Activated naive CD8-positive, alpha-beta T cell treated with anti-CD3 and anti-CD28 coated beads, Interleukin-2, amount 50 U/mL, for 16 hours (primary cell): ENCODE results near the gene MTHFD1.

Experiments
- DNase-seq: peaks from one replicate; pipeline ENCODE4 v3.0.0-alpha.2; 2020; ENCODE audit warnings: low read depth, low spot score

The MTHFD1 gene

DNA sequence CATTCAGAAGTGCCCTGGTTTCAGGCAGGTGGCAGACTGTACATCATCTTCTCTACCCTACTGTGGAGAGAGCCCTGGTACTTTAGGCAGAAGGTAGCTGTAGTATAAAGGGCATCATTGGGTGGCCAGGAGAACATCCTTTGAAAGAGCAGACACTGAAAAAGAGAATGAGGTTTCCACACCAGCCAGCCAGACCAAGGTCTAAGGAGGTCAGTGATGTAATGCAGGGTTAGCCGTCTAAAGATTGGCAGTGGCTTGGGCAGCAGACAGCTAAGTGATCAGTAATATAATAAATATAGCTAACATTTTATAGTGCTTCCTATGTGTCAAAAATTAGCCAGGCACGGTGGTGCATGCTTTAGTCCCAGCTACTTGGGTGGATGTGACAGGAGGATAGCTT lies 103.5 kb downstream of the MTHFD1 start:
- DNase-seq, result no peak

DNA sequence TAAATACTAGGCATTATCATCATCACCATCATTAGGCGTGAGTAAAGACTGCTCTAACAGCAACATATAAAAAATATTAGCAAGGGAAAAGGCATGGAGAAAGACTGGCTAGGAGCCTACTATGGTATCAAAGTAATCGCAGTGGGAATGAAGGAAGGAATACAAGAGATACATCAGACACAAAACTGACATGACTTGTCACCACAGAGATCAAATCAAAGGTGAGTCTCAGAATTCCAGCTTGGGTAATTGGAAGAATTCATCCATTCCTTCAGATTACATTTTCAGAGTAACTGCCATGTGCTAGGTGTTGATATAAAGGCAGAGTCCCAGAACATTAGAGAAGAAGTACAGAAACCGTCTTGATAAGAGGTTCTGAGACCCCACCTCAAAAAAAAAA lies 105.3 kb downstream of the MTHFD1 start:
- no peak for DNase-seq

DNA sequence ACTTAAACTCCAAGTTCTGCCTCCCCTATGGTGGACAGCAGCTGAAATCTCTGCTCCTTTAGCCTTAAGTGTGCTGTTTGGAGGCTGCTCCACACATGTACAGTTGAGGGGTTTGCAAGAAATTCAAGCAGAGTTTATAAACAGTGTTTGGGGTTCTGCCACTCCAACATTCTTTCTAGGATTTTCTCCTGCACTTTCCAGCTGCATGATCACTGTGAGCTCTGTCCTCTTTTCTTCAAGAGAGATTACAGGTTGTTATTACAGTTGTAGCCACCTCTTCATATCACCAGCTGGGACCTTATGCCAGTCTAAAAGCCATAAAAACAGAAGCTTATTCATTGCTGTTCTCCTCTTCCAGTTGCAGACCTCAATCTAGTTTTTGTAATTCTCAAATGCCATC lies 107.1 kb downstream of the MTHFD1 start:
- DNase-seq, result no peak

DNA sequence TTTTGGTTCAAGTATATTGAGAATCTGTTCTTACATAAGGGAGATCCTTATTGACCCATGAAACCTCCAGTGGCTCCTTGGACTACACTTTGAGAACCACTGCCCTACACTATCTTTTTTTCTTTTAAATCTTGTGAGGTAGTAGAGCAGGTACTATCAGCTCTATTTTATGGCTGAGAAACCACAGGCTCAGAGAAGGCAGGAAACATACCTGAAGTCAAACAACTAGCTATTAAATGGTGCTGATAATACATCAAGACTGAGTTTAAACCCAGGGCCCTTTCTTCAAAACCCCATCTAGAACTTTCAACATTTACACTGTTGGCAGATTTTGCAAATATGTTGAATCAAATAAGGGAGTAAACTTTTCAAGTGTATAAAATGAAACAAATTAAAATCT lies 108.6 kb downstream of the MTHFD1 start:
- no peak for DNase-seq

DNA sequence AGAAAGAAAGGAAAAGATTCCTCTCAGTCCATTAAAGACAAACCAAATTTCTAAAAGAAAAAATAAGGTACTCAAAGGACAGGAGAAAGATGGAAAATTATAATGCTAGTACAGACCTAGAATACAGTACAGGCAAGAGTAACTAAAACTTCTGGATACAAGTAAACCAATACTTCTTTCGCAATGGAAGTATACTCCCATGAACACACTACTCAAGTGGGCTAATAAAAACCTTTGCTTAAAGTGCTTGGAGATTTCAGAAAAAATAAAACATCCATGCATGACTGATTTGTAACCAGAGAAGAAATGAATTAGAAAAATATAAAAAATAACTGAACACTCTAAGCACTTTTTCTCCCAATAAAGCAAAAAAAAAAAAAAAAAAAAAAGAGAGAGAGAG lies 111.9 kb downstream of the MTHFD1 start:
- no peak for DNase-seq

DNA sequence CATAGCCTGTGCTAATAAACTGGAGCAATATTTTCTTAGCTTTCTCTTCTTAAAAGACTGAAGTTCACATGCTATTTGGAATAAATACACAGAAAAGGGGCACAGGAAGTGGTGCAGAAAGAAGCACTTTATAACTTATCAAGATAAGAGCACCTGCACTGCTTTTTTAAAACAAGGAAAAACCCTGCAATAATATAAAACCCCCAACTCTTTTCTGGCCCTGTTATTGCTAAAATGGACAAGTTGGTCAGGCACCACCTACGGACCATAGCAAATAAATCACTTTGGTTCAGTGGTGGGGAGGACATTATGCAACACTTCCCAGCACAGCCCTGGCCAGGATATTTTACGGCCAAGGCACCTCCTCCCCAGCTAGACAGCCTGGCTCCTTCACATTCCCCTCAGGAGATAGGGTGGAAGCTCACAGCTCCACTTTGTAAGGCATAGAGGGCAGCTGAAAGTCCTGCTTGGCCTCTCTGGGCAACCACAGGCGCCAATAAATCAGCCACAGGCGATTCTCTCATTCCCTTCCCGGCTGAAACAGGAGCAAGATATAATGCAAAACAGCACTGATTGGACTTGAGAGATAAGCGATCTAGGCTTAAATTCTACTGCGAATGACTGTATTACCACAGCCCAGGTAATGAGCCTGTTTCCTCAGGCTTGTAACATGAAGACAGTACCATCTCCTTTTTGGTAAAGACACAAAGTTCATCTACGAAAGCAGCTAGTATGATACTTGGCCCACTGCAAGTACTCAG lies 113.4 kb downstream of the MTHFD1 start:
- no peak for DNase-seq

DNA sequence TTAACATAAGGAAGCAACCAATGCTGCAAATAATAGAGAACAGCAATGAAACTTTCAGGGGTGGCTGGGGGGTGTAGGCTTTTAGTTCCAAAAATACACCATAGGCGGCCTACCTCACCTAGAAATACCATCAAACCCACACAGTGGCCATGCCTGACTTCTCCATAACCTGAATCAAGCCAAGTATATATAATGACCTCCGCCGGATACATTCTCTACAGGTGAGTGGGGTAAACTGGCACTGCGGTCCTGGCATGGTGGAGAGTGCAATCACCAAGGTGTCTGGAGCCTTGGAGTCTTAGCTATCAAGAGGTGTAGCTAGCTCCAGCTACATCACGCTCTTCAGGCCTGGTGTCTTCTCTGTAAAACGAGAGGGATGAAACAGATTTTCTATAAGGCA lies 114.3 kb downstream of the MTHFD1 start:
- no peak for DNase-seq

DNA sequence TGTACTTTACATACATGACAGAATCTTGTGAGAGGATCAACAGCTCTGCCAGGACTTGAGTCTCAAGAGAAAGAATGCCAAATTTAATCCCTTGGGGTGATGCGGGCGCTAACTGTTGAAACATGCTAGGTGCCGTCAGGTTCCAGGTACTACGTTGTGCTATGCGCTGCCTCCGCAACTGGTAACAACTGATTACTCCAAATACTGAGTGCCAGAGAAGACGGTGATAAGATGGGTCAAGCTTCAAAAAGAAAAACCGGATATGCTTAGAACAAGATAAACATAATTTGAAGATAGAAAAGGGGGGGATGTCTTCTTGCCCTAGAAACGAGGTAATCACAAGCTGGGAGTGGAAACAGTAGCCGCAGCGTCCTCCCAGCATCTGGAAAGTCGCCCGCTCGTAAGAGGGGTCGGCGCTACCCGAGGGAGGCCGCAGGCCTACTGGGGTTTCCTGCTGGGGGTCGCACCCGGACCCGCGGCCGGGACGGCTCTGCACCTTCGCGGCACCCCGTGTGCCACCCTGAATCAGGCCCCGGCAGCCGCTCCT lies 114.8 kb downstream of the MTHFD1 start:
- no peak for DNase-seq

DNA sequence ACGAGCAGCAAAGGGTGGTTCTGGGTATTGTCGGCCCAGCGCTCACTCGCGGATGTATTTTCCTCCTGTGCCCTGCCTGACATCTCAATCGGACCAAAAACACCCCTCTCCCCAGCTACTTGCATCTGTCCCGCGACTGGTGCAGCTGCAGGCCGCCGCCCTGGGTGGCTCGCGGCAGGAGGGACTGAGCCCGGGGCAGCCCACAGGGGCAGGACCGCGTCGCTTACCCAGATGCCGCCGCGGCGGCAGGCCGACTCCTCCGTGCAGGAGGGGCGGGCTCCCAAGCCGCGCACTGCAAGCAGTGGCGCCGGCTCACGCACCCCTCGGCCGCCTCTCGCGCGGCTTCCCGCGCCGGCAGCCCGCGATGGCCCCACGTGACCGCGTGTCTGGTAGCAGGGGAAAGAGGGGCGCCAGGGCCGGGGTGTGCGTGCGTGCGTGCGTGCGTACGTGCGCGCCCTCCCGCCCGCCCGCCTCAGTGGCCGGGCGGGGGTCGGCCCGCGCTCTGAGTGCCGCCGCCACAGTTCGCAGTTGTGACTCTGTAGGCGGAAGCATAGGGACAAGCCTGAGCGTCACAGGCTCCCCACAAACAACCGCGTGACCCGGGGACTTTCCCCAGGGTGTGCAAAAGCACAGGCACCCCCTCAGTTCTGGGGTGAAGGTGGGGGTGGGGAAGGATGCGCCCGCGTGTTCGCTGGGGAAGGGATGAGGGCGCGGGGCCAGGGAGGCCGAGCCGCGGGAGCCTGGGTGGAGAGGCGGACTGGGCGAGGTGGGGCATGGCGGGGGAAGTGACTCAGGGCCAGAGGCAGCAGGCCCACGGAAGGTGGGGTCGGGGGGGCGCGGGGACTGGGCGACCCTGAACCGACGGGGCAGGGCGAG lies 115.5 kb downstream of the MTHFD1 start, which contains the start of gene ZBTB25:
TSS of gene ZBTB25 (minus strand) at position 405 of the 876 bp plus-strand sequence. CDS start 13,305 bp downstream, outside the sequence.
- peak; percentile 83 for DNase-seq

DNA sequence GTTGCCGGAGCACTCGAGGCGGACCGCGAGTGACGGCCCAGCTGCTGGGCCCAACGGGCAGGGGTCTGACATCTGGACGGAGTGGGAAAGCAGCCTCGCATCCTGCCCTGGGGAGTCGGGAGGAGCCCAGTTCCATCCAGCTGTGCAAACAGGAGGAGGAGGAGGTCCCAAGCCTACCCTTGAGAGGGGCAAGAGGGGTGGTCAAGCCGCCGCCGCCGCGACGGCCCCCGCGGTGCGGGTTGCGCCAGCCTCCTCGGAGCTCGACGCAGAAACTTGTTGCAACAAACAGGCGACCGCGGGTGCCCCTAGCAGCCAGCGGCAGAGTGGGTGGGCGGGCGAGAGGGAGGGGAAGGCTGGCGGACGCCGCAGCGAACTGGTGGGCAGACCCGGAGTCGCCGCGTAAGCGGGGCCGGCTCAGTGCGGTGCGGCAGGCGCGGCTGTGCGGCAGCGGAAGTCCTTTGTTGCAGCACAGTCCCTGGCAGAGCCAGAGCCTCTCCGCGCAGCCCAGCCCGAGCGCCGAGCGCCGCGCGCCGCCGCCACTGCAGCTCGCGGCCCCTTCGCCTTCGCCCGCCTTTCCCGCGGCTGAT lies 116.2 kb downstream of the MTHFD1 start, which contains the start of gene ZBTB1:
TSS of gene ZBTB1 (plus strand) at position 461 of the 587 bp plus-strand sequence. CDS start 16,735 bp downstream, outside the sequence.
- peak; percentile 77 for DNase-seq

DNA sequence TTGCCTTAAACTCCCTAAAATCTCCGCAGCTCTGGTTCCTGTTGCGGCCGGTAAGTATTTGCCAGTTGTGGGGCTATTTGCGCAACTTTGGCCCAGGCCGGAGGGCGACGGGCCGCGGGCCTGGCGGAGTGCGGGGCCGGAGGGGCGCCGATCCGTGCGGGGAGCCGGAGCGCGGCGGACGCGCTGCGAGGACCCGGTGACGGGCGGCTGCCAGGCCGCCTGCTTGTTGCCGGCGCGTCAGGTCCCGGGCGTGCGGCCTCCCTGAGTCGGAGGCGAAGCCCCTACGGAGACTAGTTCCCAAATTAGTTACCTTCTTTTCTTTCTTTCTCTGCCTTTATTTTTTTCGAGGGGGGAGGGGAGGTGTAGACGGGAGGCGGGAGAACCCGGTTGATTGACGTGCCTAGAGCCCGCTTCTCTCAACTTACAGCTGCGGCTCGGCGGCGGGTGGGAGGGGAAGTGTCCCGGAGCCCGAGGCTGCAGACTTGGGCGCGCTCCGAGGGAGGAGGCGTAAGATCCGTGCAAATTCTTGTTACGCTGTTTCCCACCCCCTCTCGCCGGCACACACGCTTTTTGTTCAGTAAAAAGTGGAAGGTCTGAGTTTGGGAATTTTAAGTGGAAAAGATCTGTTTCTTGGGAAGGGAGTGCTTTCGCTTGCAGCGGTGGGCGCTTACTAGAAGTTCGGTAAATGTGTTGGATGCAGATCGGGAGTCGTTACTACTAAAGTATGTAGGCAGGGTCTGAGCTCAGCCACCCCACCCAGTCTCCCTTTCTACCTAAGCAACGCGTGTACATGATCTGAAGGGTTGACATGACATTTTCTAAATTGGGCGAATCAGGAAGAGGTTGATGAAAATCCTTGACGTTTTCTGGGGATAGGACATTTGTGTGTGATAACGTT lies 117.0 kb downstream of the MTHFD1 start:
- DNase-seq, result peak; percentile 61

DNA sequence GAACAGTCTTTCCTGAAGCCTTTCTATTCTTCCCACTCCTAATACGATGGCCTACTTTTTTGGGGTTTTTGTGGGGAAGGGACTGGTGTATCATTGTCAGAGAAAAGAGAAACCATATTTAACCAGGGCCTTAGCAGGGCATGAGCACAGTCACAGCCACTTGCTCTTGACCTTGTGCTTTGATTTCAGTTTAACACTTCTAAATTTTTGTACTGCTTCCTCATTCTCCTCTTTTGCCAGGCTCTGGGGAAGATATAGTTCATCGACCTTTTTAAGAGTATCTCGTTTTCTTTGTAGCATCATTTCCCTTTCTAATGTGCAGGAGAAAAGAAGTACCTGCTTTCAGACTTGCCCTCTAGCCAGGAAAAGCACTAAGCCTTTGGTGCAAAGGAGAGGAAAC lies 118.6 kb downstream of the MTHFD1 start:
- no peak for DNase-seq

DNA sequence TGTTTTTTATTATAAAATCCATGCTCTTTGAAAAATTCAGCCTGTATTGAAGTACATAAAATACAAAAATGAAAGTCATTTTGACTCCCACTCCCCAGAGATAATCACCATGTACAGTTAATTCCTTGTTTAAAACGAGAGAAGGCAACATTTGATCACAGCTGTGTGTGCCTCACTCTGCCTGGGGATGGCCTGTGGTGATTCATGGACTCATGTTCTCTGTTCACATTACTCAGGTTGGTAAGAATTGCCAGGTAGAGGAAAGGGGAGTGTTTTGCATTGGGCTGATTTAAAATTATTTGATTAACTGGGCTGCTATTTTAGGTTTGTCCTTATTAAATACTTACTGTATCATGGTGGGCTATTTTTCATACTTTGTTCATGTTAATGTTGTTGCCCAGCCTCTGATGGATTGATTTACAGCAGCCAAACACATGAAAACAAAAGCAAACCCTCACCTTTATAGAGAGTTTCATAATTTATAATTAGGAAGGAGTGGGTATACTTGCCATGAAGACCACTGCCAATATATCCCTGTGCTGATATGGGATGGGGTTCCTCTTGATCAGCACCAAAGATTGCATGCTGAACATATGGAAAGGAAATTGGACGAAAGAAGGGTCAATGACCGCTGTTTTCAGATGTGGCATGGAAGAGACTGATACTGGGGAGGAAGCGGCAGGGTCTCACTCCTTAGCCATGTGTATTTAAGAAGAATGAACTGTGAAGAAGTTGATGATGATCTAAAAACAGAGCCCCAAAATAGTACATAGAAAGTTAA lies 119.4 kb downstream of the MTHFD1 start:
- no peak for DNase-seq

DNA sequence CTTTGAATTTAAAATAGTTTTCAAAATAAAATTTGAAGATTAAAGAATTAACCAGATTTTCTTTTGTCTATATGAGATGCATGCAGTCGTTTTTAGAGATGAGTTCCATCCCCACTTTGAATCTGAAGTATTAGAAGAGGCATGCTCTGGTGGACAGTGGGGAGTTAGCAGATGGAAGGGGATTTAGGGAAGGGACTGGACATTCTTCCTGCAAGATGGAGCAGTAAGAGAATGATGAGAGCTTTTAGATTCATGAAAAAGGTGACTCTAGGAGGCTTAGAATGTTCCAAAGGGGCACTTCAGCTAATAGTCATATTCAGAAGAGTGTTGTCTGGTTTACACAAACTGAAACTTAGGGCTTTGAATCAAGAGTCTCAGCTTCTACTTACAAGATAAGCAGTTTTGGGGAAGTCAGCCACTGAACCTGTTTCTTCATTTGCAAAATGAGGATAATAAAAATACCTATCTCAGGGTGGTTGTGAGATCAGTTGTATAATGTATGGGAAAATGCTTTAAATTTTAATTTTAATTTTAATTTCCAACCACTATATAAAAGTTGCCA lies 120.1 kb downstream of the MTHFD1 start:
- DNase-seq, result no peak

DNA sequence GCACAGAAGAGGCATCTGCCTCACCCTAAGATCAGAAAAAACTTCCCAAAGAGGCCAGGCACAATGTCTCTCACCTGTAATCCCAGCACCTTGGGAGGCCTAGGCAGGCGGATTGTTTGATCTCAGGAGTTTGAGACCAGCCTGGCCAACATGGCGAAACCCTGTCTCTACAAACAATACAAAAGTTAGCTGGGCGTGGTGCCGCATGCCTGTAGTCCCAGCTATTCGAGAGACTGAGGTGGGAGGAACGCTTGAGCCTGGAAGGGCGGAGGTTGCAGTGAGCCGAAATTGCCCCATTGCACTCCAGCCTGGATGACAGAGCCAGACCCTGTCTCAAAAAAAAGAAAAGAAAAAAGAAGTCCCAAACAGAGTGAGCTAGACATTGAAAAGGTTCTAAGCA lies 120.9 kb downstream of the MTHFD1 start:
- DNase-seq, result no peak
